Mesodermal cell (in vitro differentiated cells): ENCODE measurements around the gene FGGY.
"Not testable (repeated sequence)": the region's sequence is repeated elsewhere in the genome, so short reads cannot be mapped to it uniquely, and the experiment has no call there.

ENCODE experiments used
- H3K27ac ChIP-seq: 2 replicates; pipeline ENCODE4 v1.7.0; 2013; ENCODE audit warnings: mild to moderate bottlenecking, low read depth, low read length, moderate library complexity; ENCODE audit not compliant: severe bottlenecking
- H3K36me3 ChIP-seq: 2 replicates; pipeline ENCODE4 v1.7.1; 2013; ENCODE audit warnings: mild to moderate bottlenecking, low read length, moderate library complexity; ENCODE audit not compliant: control insufficient read depth, insufficient read depth
- H3K4me1 ChIP-seq: one replicate; pipeline ENCODE4 v1.7.1; 2013; ENCODE audit warnings: mild to moderate bottlenecking, low read length; ENCODE audit not compliant: insufficient read depth, control insufficient read depth, poor library complexity, severe bottlenecking
- H3K4me3 ChIP-seq: 2 replicates; pipeline ENCODE4 v1.7.0; 2013; ENCODE audit warnings: low read length, control low read depth, mild to moderate bottlenecking; ENCODE audit not compliant: insufficient read depth, poor library complexity, severe bottlenecking; ENCODE audit errors: extremely low read depth
- H3K9me3 ChIP-seq: 2 replicates; pipeline ENCODE4 v1.7.1; 2013; ENCODE audit warnings: mild to moderate bottlenecking, low read length, moderate library complexity; ENCODE audit not compliant: control insufficient read depth
- WGBS, 2 experiments: methylation state at CpG; one replicate each; pipeline ENCODE4 v1.1.5; 2013; ENCODE audit warnings: missing lambda C conversion rate in 2 of 2; ENCODE audit not compliant: insufficient coverage in 2 of 2; 5-methylcytosine and 5-hydroxymethylcytosine counted together

The FGGY gene

GRCh38 chr1:59641836-59642235 is 344.9 kb downstream of the FGGY start:
- no peaks in the 10 kb centered on the region for H3K36me3 ChIP-seq

GRCh38 chr1:59643526-59643925 is 346.6 kb downstream of the FGGY start:
- no peak overlapping the region for H3K4me3 ChIP-seq
- no peaks in the 10 kb centered on the region for H3K9me3 ChIP-seq
- no peaks in the 10 kb centered on the region for H3K36me3 ChIP-seq
- H3K4me1 ChIP-seq: no peaks in the 10 kb centered on the region
- no peak overlapping the region for H3K27ac ChIP-seq
- WGBS, 2 experiments: 100% methylated on average over 1 of the region's 1 CpG

More at GRCh38 chr1:59641836-59642235, 344.9 kb downstream of the FGGY start:
- Histone ChIP-seq H3K27ac (no peak overlapping the region), H3K9me3 (no peaks in the 10 kb centered on the region), H3K4me1 (no peaks in the 10 kb centered on the region), H3K4me3 (no peak overlapping the region)
- WGBS, 2 experiments: 100% methylated on average over 1 of the region's 2 CpGs; no CpG with 5 or more reads in 1 of the 2 experiments

- no peaks in the 10 kb centered on the region for H3K9me3 ChIP-seq
- H3K4me1 ChIP-seq: no peaks in the 10 kb centered on the region
- no peaks in the 10 kb centered on the region for H3K36me3 ChIP-seq
- 78 to 100% methylated on average over 1 to 2 of the region's 2 CpGs for WGBS, 2 experiments
- no peak overlapping the region for H3K4me3 ChIP-seq
- H3K27ac ChIP-seq: peak overlapping the region; percentile 41
Observed at GRCh38 chr1:59645893-59646292, 349.0 kb downstream of the FGGY start.

GRCh38 chr1:59653142-59653958 is 356.5 kb downstream of the FGGY start:
- not testable (repeated sequence) for H3K4me1 ChIP-seq, H3K9me3 ChIP-seq, H3K4me3 ChIP-seq, H3K36me3 ChIP-seq, H3K27ac ChIP-seq
- WGBS, 2 experiments: 96 to 99% methylated on average over 5 to 9 of the region's 30 CpGs

- no peaks in the 10 kb centered on the region for H3K4me1 ChIP-seq
- no peaks in the 10 kb centered on the region for H3K36me3 ChIP-seq
- WGBS, 2 experiments: 91 to 100% methylated on average over 1 of the region's 2 CpGs
- no peaks in the 10 kb centered on the region for H3K9me3 ChIP-seq
- H3K27ac ChIP-seq: no peak overlapping the region
- H3K4me3 ChIP-seq: no peak overlapping the region
Observed at GRCh38 chr1:59653968-59654367, 357.1 kb downstream of the FGGY start.

GRCh38 chr1:59657873-59658465 is 361.1 kb downstream of the FGGY start:
- 88 to 100% methylated on average over 1 to 3 of the region's 3 CpGs for WGBS, 2 experiments
- H3K4me1 ChIP-seq: no peaks in the 10 kb centered on the region
- no peaks in the 10 kb centered on the region for H3K36me3 ChIP-seq
- H3K4me3 ChIP-seq: no peak overlapping the region
- no peaks in the 10 kb centered on the region for H3K9me3 ChIP-seq
- no peak overlapping the region for H3K27ac ChIP-seq

- Histone ChIP-seq H3K4me1 (peaks cover 8% of the 10 kb centered on the region), H3K36me3 (no peaks in the 10 kb centered on the region), H3K9me3 (no peaks in the 10 kb centered on the region), H3K27ac (no peak overlapping the region), H3K4me3 (no peak overlapping the region)
- 24 to 48% methylated on average over 5 to 6 of the region's 6 CpGs for WGBS, 2 experiments
Observed at GRCh38 chr1:59664166-59664565, 367.3 kb downstream of the FGGY start.

- H3K27ac ChIP-seq: no peak overlapping the region
- 100% methylated on average over 1 of the region's 1 CpG; no CpG with 5 or more reads in 1 of the 2 experiments for WGBS, 2 experiments
- H3K9me3 ChIP-seq: peaks cover 1% of the 10 kb centered on the region
- H3K36me3 ChIP-seq: no peaks in the 10 kb centered on the region
- H3K4me3 ChIP-seq: no peak overlapping the region
- peaks cover 23% of the 10 kb centered on the region for H3K4me1 ChIP-seq
Observed at GRCh38 chr1:59666106-59666505, 369.2 kb downstream of the FGGY start.

- Histone ChIP-seq H3K36me3 (no peaks in the 10 kb centered on the region), H3K4me3 (no peak overlapping the region), H3K27ac (no peak overlapping the region), H3K9me3 (peaks cover 8% of the 10 kb centered on the region), H3K4me1 (peaks cover 23% of the 10 kb centered on the region)
- 90 to 100% methylated on average over 2 to 3 of the region's 3 CpGs for WGBS, 2 experiments
Observed at GRCh38 chr1:59667020-59667419, 370.1 kb downstream of the FGGY start.

- Histone ChIP-seq H3K4me1 (peaks cover 23% of the 10 kb centered on the region), H3K27ac (peak overlapping the region; percentile 96), H3K36me3 (no peaks in the 10 kb centered on the region), H3K9me3 (peaks cover 13% of the 10 kb centered on the region), H3K4me3 (no peak overlapping the region)
- 8 to 25% methylated on average over 9 of the region's 9 CpGs for WGBS, 2 experiments
Observed at GRCh38 chr1:59669752-59670312, 372.9 kb downstream of the FGGY start.

- Histone ChIP-seq H3K4me3 (no peak overlapping the region), H3K4me1 (peaks cover 23% of the 10 kb centered on the region), H3K9me3 (peaks cover 13% of the 10 kb centered on the region), H3K27ac (peak overlapping the region; percentile 96), H3K36me3 (no peaks in the 10 kb centered on the region)
- WGBS, 2 experiments: 100% methylated on average over 1 of the region's 1 CpG
Observed at GRCh38 chr1:59670662-59671061, 373.8 kb downstream of the FGGY start.
